Testis (tissue), 3 donors: ENCODE data around the gene IGFBP7. TPM values are rescaled to one million over a fixed set of nuclear protein-coding genes. Genes with fewer than 3 reads are reported as not detected.

Experiments
- DNase-seq: peaks from one replicate; pipeline ENCODE4 v3.0.0-alpha.2; 2019
- H3K27ac ChIP-seq, 2 donors: fragments of 200-600 bp; sonication (generic); one replicate each; pipeline ENCODE4 v1.5.1; 2019
- H3K27me3 ChIP-seq: fragments of 200-600 bp; sonication (generic); one replicate; pipeline ENCODE4 v1.5.1; 2019
- H3K36me3 ChIP-seq: fragments of 200-600 bp; sonication (generic); one replicate; pipeline ENCODE4 v1.5.1; 2017; ENCODE audit warnings: low read depth; ENCODE audit errors: missing control alignments
- H3K4me1 ChIP-seq: fragments of 200-600 bp; sonication (generic); one replicate; pipeline ENCODE4 v1.5.1; 2019
- H3K4me3 ChIP-seq, 2 donors: fragments of 200-600 bp; sonication (generic); one replicate each; pipeline ENCODE4 v1.5.1; 2017 to 2019
- H3K9me3 ChIP-seq: fragments of 200-600 bp; sonication (generic); one replicate; pipeline ENCODE4 v1.5.1; 2017
- POLR2A ChIP-seq: fragments of 450-650 bp; IDR thresholded peaks from one replicate; pipeline ENCODE4 v1.6.1; 2017; ENCODE audit warnings: antibody characterized with exemption, mild to moderate bottlenecking, moderate library complexity
- WGBS, 2 donors: methylation state at CpG; one replicate each; pipeline ENCODE4 v1.1.5; 2018; 5-methylcytosine and 5-hydroxymethylcytosine counted together
- intact Hi-C: fragments of 100-400 bp; cut with DNase I; formaldehyde crosslinking; loops from one replicate; pipeline ENCODE4 v1.15.1; 2023; ENCODE audit warnings: low total_unique reads
- polyA plus RNA-seq: library from polyadenylated mRNA; stranded (reverse); fragments of 350-450 nt; fragmentation: Illumina TruSeq; extraction: RNeasy Lipid Tissue Mini Kit (QIAGEN cat#74804); gene quantifications from one replicate; pipeline ENCODE4 v1.2.3, GENCODE V29; 2014; ENCODE audit warnings: low read depth, low replicate concordance; ENCODE audit not compliant: insufficient read depth
- total RNA-seq, 2 donors: library from RNA; depleted of rRNA; stranded (reverse); fragments of >200 nt; gene quantifications; one replicate each; pipeline ENCODE4 v1.2.3, GENCODE V29; 2016
- TF ChIP-seq, protein P1 (sequence below), 3 experiments: fragments of 450-650 bp in 2 of 3; fragments of 200-600 bp in 1 of 3; sonication (generic) in 1 of 3; IDR thresholded peaks; one replicate each; pipeline ENCODE4 v1.5.1; 2016 to 2019; ENCODE audit warnings: antibody characterized with exemption in 3 of 3, mild to moderate bottlenecking in 2 of 3, moderate library complexity in 1 of 3

The IGFBP7 gene
- total and polyA plus RNA-seq, 3 donors from 2014 or later, result 451 to 817 (median 531) TPM

DNA sequence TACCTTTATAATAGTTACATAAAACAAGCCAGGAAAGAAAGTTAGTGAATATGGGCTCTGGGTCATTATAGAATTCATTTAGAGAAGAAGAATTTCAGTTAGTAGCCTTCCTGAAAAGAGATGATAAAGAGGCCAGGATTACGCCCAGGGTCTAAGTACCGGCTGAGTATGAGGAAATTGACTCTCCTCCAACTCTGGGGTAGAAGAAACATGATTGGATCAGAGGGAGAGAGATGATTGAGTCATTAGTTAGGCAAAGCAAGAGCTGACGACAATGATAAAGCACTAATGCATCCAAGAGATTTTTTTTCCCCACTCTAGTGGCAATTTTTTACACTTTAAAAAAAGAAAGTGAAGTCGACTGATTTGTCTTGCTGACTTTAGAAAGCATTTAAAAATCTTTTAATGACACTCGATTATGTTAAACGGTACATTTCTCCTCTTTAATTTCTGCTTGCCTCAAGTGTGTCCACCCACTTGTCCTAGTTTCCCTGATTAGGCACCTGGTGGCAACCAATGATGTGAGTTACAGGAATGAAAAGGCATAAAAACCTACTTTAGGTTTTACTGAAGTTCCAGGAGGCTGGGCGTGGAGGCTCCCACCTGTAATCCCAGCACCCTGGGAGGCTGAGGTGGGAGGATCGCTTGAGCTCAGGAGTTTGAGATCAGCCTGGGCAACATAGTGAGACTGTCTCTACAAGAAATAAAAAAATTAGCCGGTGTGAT lies 37.3 kb upstream of the IGFBP7 start:
- Histone ChIP-seq H3K36me3 (no peaks in the 10 kb centered on the region), H3K4me1 (no peaks in the 10 kb centered on the region), H3K27ac (no peak overlapping the region), H3K9me3 (no peaks in the 10 kb centered on the region), H3K4me3 (no peak overlapping the region), H3K27me3 (no peaks in the 10 kb centered on the region)
- 88 to 90% methylated on average over 9 of the region's 9 CpGs for WGBS, 2 donors
- TF ChIP-seq, protein P1, sequence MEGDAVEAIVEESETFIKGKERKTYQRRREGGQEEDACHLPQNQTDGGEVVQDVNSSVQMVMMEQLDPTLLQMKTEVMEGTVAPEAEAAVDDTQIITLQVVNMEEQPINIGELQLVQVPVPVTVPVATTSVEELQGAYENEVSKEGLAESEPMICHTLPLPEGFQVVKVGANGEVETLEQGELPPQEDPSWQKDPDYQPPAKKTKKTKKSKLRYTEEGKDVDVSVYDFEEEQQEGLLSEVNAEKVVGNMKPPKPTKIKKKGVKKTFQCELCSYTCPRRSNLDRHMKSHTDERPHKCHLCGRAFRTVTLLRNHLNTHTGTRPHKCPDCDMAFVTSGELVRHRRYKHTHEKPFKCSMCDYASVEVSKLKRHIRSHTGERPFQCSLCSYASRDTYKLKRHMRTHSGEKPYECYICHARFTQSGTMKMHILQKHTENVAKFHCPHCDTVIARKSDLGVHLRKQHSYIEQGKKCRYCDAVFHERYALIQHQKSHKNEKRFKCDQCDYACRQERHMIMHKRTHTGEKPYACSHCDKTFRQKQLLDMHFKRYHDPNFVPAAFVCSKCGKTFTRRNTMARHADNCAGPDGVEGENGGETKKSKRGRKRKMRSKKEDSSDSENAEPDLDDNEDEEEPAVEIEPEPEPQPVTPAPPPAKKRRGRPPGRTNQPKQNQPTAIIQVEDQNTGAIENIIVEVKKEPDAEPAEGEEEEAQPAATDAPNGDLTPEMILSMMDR (IDR thresholded peaks at IDR 0.05), result no peak
- no peak for TF ChIP-seq POLR2A
- intact Hi-C loops, result no loop called here
- DNase-seq, result no peak

DNA sequence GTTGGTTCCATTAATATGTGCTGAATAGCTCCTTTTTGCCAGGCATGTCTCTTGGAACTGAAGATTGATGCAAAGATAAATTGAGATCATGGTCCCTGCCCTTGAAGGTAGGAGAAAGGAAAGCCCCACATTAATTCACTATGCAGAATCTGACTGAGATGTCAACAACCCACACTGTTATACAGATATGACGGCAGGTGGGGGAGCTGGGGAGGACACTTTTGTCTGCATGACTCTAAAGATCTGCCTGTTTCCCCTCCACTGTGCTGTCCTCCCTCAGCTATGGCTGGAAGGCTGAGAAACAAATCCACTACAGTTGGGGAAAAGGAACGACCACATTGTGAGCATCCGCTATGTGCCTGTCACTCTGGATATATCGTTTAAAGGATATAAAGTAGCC lies 36.3 kb upstream of the IGFBP7 start:
- H3K4me1 ChIP-seq, result no peaks in the 10 kb centered on the region
- DNase-seq, result no peak
- no peak overlapping the region for H3K27ac ChIP-seq
- intact Hi-C loops, result no loop called here
- no peaks in the 10 kb centered on the region for H3K9me3 ChIP-seq
- H3K4me3 ChIP-seq, result no peak overlapping the region
- TF ChIP-seq, protein P1 (IDR thresholded peaks at IDR 0.05), result no peak
- no peak for TF ChIP-seq POLR2A
- H3K27me3 ChIP-seq, result no peaks in the 10 kb centered on the region
- no peaks in the 10 kb centered on the region for H3K36me3 ChIP-seq
- WGBS, 2 donors, result 88 to 90% methylated on average over 4 of the region's 4 CpGs

DNA sequence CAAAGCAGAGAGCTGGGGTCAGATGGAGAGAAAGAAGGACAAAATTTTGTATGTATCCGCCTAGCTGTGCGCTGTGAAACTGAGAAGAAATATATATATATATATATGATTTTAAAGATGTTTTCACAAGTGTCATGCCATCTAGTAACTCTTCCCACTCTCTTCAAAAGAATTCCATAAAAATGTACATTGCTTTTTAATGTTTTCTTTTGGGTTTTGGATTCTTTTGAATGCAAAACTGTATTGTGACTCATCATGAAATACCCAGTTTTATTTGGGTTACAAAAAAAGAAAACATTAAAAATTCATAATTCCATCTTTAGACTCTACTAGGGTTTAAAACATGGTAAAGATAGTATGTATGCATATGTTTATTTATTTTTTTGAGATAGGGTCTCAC lies 34.3 kb upstream of the IGFBP7 start:
- Histone ChIP-seq H3K9me3 (no peaks in the 10 kb centered on the region), H3K4me1 (no peaks in the 10 kb centered on the region), H3K27ac (no peak overlapping the region), H3K4me3 (no peak overlapping the region), H3K27me3 (no peaks in the 10 kb centered on the region), H3K36me3 (no peaks in the 10 kb centered on the region)
- intact Hi-C loops, result no loop called here
- DNase-seq, result no peak
- no peak for TF ChIP-seq POLR2A
- TF ChIP-seq, protein P1 (IDR thresholded peaks at IDR 0.05), result no peak
- 86 to 97% methylated on average over 2 of the region's 2 CpGs for WGBS, 2 donors

DNA sequence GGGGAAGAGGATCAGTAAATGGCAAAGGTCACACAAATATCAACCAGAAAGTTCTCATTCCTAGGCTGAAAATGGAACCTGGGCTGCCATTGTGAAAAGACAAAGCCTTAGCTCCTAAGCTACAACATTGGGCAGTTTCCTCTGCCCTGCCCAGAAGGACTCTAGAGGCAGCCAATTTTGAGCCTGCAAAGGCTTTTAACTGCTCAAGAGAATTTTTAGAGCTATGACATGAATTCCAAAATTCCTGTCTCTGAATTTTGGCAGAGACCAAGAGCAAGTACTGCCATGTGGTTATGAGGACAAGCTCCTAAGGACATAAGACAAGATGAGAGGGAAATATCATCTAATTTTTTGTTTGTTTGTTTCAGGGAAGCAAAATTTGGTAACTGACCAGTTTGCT lies 29.6 kb upstream of the IGFBP7 start:
- TF ChIP-seq, protein P1 (IDR thresholded peaks at IDR 0.05), result no peak
- Histone ChIP-seq H3K36me3 (no peaks in the 10 kb centered on the region), H3K4me1 (no peaks in the 10 kb centered on the region), H3K9me3 (no peaks in the 10 kb centered on the region), H3K27me3 (no peaks in the 10 kb centered on the region), H3K27ac (no peak overlapping the region), H3K4me3 (no peak overlapping the region)
- intact Hi-C loops, result no loop called here
- no peak for DNase-seq

DNA sequence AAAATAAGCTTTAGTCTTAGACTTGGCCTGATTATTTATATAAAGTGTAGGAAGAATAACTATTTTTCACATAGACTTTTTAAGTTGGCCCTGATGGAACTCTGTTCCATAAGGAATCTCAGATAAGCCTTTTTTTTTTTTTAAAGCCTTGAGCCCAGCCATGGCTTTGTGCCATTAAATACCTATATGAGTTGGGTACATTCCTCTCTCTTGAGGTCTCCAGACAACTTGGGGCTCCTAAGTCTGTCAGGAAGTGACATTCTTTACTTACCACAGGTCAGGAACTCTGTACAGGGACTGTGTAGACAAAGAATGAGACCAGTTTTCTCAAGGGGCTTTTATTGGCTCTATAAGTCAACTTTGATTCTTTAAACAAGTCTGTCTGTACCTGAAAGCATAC lies 27.1 kb upstream of the IGFBP7 start:
- no peaks in the 10 kb centered on the region for H3K9me3 ChIP-seq
- no peak for DNase-seq
- no peaks in the 10 kb centered on the region for H3K27me3 ChIP-seq
- intact Hi-C loops, result no loop called here
- H3K4me3 ChIP-seq, result no peak overlapping the region
- TF ChIP-seq POLR2A, result no peak
- TF ChIP-seq, protein P1 (IDR thresholded peaks at IDR 0.05), result no peak
- H3K36me3 ChIP-seq, result no peaks in the 10 kb centered on the region
- H3K27ac ChIP-seq, result no peak overlapping the region
- H3K4me1 ChIP-seq, result no peaks in the 10 kb centered on the region
